Measurements from ENCODE around the gene DYRK4. TPM values are rescaled to one million over a fixed set of nuclear protein-coding genes. Genes with fewer than 3 reads are reported as not detected.

DYRK4 gene
- total and polyA plus RNA-seq, 2 of the 13 experiments (the other 11 are each of a cell fraction or from before 2014, with no cell fraction given) = 29.4 to 40.2 TPM

GRCh38 chr12:4621511-4621910, 59.5 kb downstream of the DYRK4 start:
- intact Hi-C loops (cut with micrococcal nuclease; ENCODE audit: unreplicated experiment) (no loop called here), in situ Hi-C loops (cut with HindIII; ENCODE audit: extremely low pct_ligation_motif_present, low pct_unique_long_range_greater_than_20kb) (no loop called here)
- no peaks in the 10 kb centered on the region for H3K36me3 ChIP-seq (replicated peaks in 1 of 2; ENCODE audit: control insufficient read depth in 1 of 2, insufficient read depth in 2 of 2, low read length in 2 of 2)
- TF ChIP-seq ZNF577 (CRISPR knock-in tag; IDR thresholded peaks at IDR 0.05; ENCODE audit: borderline replicate concordance, low read depth) (no peak), ZNF143 (CRISPR knock-in tag; IDR thresholded peaks at IDR 0.05) (no peak), ZNF530 (CRISPR knock-in tag; IDR thresholded peaks at IDR 0.05; ENCODE audit: low read depth) (no peak), MXI1 (IDR thresholded peaks at IDR 0.05; ENCODE audit: borderline replicate concordance, low read depth, low read length) (no peak), TEAD3 (CRISPR knock-in tag; optimal IDR thresholded peaks at IDR 0.05; ENCODE audit: borderline replicate concordance) (no peak), ZNF484 (CRISPR knock-in tag; IDR thresholded peaks at IDR 0.05; ENCODE audit: borderline replicate concordance, low read depth) (no peak), THAP11 (CRISPR knock-in tag; IDR thresholded peaks at IDR 0.05) (no peak), UBTF (CRISPR knock-in tag; IDR thresholded peaks at IDR 0.05) (no peak), EZH2 (conservative IDR thresholded peaks at IDR 0.05; ENCODE audit: low read depth, low read length) (no peak), NCOA5 (CRISPR knock-in tag; IDR thresholded peaks at IDR 0.05) (no peak), HMGXB3 (CRISPR knock-in tag; IDR thresholded peaks at IDR 0.05; ENCODE audit: borderline replicate concordance) (no peak), KLF11 (CRISPR knock-in tag; IDR thresholded peaks at IDR 0.05) (no peak), ZNF251 (CRISPR knock-in tag; IDR thresholded peaks at IDR 0.05) (no peak), GABPB1 (CRISPR knock-in tag; IDR thresholded peaks at IDR 0.05) (no peak), RCOR2 (CRISPR knock-in tag; IDR thresholded peaks at IDR 0.05) (no peak), MNT (IDR thresholded peaks at IDR 0.05) (no peak)
- 30% methylated on average over 3 of the region's 3 CpGs for WGBS (ENCODE audit: low lambda C conversion rate)
- H3K4me2 ChIP-seq (ENCODE audit: low read depth, low read length) = no peak overlapping the region
- no peaks in the 10 kb centered on the region for H3K79me2 ChIP-seq (ENCODE audit: insufficient read depth, low read length)
- H3K4me1 ChIP-seq (ENCODE audit: insufficient read depth, low read length) = no peaks in the 10 kb centered on the region
- H2AFZ ChIP-seq (ENCODE audit: low read length) = no peak overlapping the region
- ChIA-PET POLR2A (no interaction called here), CTCF (ENCODE audit: low intra/inter-chr PET ratio, low total read pairs) (no interaction called here)
- FAIRE-seq (no peak), DNase-seq (ENCODE audit: low spot score) (no peak), ATAC-seq (no peak)
- H3K4me3 ChIP-seq (replicated peaks in 1 of 3; ENCODE audit: insufficient read depth in 1 of 3, low read depth in 2 of 3, low read length in 3 of 3) = no peak overlapping the region
- no peak overlapping the region for H3K27ac ChIP-seq (ENCODE audit: extremely low read length, insufficient read depth, low read length)
- H3K27me3 ChIP-seq (ENCODE audit: control insufficient read depth in 1 of 2, insufficient read depth in 2 of 2, low read length in 2 of 2) = peaks cover 0 to 2% of the 10 kb centered on the region in 2 experiments; a peak in 1 of 5 replicates
- H3K9me3 ChIP-seq (ENCODE audit: low read length) = no peaks in the 10 kb centered on the region
- H4K20me1 ChIP-seq (ENCODE audit: insufficient read depth, low read length) = no peaks in the 10 kb centered on the region
- no peak overlapping the region for H3K9ac ChIP-seq (ENCODE audit: insufficient read depth, low read depth, low read length)
- BruUV-seq (replicated peaks) = no TSS peak
